GM11168 (cell line): ENCODE measurements around the gene IFRD2.
"Not testable (repeated sequence)": the region's sequence is repeated elsewhere in the genome, so short reads cannot be mapped to it uniquely, and the experiment has no call there.

Experiments
- in situ Hi-C: fragments of 300-500 bp; cut with MboI; formaldehyde crosslinking; loops from one replicate; pipeline ENCODE4 v1.12.0; 2022; ENCODE audit warnings: low sequenced_read_pairs; ENCODE audit not compliant: unreplicated experiment

IFRD2 gene

DNA sequence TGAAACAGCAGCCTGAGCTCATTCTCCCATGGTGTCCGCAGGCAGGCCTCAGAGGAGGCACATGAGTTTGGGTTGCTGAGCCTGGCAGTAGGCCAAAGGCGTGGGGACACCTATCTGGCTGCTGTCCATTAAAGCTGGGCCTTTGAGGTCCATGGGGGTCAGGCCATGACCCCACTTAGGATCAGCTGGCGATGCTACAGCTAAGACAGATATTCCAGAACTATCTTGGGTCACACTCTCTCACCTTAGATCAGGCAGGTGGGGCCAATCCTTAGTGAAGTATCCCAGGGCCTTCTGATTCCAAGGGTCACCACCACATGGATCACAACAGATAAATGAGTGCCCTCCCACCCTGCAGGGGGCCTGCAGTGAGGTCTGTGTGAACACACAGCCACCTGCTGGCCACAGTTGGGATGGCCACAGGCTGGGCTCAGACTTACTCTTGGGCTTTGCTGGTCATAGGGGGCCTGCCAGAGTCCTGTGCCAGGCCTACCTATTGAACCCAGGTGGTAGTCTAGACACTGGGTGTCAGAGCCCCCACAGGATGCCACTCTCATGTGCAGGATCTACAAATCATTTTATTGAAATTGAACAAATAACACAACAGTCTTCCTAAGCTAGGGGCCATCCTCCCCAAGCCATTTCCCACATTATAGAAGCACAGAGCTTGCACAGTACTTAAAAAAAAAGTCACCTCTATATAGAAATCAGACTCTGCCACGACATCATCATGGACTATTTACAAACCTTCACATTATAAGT, 32.3 kb upstream of the IFRD2 start:
- in situ Hi-C loops = no loop called here

- in situ Hi-C loops = no loop called here
These were observed 31.5 kb upstream of the IFRD2 start for GRCh38 chr3:50323614-50324199.

DNA sequence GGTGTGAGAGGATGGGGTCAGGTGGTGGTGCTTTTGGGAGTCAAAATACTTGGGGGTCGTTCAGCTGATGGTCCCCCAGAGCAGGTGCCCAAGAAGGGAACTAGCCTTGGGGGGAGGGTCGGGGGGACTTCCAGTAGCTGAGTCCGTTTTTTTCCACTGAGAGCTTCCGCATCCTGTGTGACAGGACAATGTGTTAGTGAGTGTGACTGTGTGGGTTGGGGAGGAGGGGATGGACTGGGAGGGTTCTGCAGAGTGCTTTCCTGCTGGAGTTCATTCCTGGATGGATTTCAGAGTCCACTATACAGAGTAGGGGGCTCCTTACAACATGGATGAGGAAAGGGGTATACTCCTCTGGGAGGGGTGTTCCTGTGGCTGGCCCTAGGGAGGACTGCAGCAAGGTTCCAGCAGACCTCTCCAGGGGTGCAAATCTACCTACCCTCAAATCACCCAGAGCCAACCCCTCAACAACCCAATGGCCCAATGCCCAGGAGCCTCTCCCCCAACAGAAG, 30.9 kb upstream of the IFRD2 start:
- in situ Hi-C loops = no loop called here

GRCh38 chr3:50322386-50323091, 30.3 kb upstream of the IFRD2 start, which contains the start of gene HYAL2:
Gene HYAL2 (minus strand): TSS chr3:50322745. CDS start chr3:50320489, 2,256 bp downstream.
- in situ Hi-C loops = no loop called here

DNA sequence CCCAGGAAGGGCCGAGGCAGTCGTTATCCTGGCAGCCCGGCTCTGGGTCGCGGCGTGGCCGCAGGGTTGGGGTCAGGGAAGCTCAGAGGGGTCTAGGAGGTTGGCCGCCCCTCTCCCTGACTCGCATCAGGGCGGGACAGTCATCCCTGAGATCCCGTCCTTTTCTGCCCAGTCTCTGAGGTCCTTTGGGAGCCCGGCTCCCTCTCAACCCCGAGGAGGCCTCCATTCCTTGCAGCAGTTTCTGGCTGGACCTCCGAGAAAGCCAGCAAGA, 29.8 kb upstream of the IFRD2 start:
- in situ Hi-C loops = no loop called here

GRCh38 chr3:50321336-50322114, 29.3 kb upstream of the IFRD2 start:
- in situ Hi-C loops = no loop called here

GRCh38 chr3:50320853-50321335, 28.7 kb upstream of the IFRD2 start:
- in situ Hi-C loops = no loop called here

DNA sequence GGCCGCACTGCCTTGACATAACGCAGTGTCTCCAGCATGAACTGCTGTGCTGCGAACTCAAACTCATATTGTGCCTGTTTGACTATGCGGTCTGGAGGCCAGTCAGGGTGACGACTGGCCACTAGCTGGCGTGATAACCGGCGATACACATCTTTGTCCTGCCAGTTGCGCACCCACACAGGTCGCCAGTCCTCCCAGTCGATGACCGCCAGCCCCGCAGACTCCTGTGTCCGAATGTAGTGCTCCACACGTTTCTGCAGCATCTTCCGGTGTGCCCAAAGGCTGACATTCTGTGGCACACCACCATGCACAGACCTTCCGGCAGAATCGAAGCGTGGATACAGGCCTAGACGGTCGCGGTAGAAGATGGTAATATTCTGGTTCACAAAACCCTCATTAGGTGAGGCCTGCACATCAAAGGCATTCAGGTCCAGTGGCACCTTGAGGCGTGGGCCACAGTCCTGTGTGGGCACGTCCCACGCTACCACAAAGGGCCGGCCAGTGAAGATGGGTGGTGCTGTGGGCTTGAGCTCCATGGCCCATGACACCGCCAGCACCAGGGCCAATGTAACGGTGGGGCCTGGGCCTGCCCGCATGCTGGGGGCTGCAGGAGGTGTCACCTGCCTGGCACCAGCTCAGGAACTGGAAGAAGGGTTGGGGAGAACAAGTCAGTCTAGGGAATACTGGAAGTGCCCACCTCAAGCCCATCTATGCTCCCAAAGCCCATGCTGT, 27.8 kb upstream of the IFRD2 start:
- in situ Hi-C loops = no loop called here

DNA sequence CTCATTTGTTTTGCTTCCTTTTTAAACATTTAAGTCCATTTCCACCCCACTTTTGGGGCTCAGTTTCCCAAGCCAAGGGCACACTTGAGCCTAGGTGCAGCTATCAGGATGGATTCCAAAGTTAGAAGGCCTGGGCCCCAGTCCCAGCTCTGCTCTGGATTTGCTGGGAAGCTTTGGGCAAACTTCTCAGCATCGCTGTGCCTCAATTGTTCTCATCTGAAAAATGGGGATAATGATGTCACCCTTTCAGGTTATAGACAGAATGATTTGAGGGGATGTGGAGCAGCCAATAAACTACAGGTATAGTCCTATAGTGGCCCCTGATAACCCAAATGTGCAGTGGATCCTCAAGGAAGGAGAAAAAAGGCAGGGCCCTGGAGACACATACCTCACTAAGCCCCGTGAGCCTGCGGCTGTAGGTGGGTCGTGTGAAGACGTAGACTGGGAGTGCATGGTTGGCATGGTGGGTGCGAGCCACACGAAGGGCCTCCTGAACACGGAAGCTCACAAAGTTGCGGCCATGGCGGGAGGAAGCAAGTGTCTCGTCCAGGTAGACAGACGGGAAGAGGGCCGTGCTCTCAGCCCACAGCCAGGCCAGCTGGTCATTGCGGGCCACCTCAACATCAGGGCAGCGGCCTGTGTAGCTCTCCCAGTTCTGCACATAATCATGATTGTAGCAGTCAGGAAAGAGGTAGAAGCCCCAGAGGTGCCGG, 27.1 kb upstream of the IFRD2 start:
- in situ Hi-C loops = no loop called here

GRCh38 chr3:50318615-50319014, 26.4 kb upstream of the IFRD2 start:
- in situ Hi-C loops = no loop called here

DNA sequence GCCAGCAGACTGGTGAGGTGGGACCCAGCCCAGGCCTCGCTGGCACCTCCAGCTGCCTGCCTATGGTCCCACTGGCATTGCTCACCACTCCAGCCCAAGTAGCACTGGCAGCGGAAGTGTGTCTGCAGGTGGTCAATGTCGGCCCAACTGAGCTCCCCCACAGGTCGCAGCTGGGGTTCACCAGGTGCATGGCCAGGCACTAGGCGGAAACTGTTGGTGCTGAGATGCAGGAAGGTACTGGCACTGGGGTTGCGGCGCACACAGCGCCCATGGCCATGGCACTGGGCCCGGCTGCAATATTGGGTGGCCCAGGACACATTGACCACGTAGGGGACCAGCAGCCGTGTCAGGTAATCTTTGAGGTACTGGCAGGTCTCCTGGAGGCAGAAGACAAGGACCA, 25.9 kb upstream of the IFRD2 start:
- in situ Hi-C loops = no loop called here

GRCh38 chr3:50317300-50317699, 25.1 kb upstream of the IFRD2 start:
- in situ Hi-C loops = no loop called here

- in situ Hi-C loops = no loop called here
These were observed 24.5 kb upstream of the IFRD2 start for GRCh38 chr3:50316657-50317242.

DNA sequence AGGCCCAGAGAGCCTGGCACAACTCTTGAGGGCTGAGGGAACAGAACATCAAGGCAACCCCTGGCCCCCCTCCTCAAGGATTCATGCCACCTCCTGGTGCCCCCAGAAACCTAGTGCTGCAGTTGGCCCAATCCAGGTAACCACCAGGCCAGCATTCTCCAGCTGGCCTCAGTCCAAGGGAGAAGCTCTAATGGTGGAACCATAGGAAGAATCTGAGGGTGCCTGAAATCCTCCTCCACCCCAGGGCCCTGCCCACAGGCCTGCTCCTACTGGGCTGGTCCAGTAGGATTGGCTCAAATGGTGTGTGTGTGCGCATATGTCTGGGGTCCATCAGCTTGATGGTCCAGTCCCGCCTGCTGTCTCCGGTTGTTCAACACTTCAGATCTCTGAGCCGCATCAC, 22.6 kb upstream of the IFRD2 start:
- in situ Hi-C loops = no loop called here

GRCh38 chr3:50314342-50314741, 22.1 kb upstream of the IFRD2 start:
- in situ Hi-C loops = no loop called here

GRCh38 chr3:50312041-50312440, 19.8 kb upstream of the IFRD2 start:
- in situ Hi-C loops = not testable (repeated sequence)

DNA sequence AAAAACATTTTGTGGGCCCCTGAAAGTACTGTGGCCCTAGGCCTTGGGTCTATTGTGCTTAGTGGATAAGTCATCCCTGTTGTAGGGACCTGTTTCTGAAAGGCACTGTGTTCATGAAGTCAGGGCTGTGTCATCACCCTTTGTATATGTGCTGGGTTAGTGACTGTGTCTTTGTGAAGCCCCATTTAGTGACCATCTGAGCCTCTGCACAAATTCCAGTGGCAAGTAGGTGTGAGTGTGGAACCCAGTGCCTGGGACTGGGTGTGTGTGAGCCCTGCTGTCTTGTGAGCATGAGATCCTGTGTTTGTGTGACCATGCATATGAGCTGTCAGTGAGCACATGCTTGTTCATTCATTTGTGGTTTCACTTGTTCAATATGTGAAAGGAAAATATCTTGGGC, 12.4 kb upstream of the IFRD2 start:
- in situ Hi-C loops = no loop called here

DNA sequence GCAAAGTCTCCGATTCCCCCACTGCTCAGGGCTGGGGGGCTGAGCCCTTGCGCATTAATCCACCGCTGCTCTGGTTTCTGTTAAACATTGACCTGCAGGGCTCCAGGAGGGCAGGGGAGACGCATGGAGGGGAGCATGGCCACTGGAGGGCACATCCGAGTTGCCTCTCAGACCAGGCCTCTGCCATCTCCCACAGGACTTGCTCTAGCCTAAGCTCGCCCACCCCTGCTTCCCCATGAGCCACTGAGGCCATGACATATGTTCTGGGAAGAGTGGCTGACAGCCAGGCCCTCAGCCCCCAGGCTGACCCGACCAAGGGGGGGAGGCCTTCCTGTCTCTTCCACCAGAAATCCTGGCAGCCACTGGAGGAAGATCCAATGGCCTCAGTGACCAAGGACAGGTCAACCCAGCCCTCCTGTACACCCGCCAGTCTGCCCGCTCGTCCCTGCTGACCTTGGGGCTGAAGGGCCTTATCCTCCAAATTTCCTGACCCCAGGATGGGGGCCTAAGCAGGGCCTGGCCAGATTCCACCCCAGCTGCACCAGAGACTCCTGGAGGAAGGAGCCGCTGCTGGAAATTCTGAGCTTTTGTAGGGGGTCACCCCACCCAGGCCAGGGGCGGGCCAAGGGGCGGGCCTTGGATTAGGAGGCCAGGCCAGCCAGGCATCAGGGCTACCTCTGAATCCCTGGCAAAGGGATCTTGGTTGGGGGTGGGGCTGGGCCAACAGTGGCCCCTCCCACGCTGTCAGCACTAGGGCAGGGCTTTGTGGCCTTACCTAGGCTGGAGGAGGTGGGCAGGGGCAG, 11.0 kb upstream of the IFRD2 start, which contains the start of gene HYAL1:
Gene HYAL1 (minus strand): TSS at position 562 of the 803 bp plus-strand sequence. CDS start 618 bp downstream, outside the sequence.
- in situ Hi-C loops = no loop called here
